Measurements from ENCODE around the gene CD300H. TPM values are rescaled to one million over a fixed set of nuclear protein-coding genes. Genes with fewer than 3 reads are reported as not detected.

CD300H gene
- polyA plus RNA-seq (2012; ENCODE audit: missing spikeins) = not detected

- no peak for FAIRE-seq
- no peak for TF ChIP-seq POLR2AphosphoS5 (IDR thresholded peaks at IDR 0.05; ENCODE audit: low read depth, low read length)
- TF ChIP-seq POLR2A (IDR thresholded peaks at IDR 0.05; ENCODE audit: low read depth, low read length) = no peak
- no peak for TF ChIP-seq TAF1 (IDR thresholded peaks at IDR 0.05; ENCODE audit: borderline replicate concordance, low read depth, low read length)
- no peak for DNase-seq (ENCODE audit: insufficient read length)
Observed at GRCh38 chr17:74567397-74567796, at the start of gene CD300H. Gene CD300H, minus strand, starts transcription at chr17:74567509.

- TF ChIP-seq TAF1 (IDR thresholded peaks at IDR 0.05; ENCODE audit: borderline replicate concordance, low read depth, low read length) (no peak), POLR2A (IDR thresholded peaks at IDR 0.05; ENCODE audit: low read depth, low read length) (no peak), POLR2AphosphoS5 (IDR thresholded peaks at IDR 0.05; ENCODE audit: low read depth, low read length) (no peak)
- DNase-seq (ENCODE audit: insufficient read length) = no peak
- no peak for FAIRE-seq
Observed at GRCh38 chr17:74616696-74617095, 49.4 kb upstream of the CD300H start.

GRCh38 chr17:74612046-74612445, 44.7 kb upstream of the CD300H start:
- no peak for FAIRE-seq
- TF ChIP-seq TAF1 (IDR thresholded peaks at IDR 0.05; ENCODE audit: borderline replicate concordance, low read depth, low read length) = no peak
- no peak for TF ChIP-seq POLR2AphosphoS5 (IDR thresholded peaks at IDR 0.05; ENCODE audit: low read depth, low read length)
- no peak for TF ChIP-seq POLR2A (IDR thresholded peaks at IDR 0.05; ENCODE audit: low read depth, low read length)
- DNase-seq (ENCODE audit: insufficient read length) = no peak

GRCh38 chr17:74610108-74610507, 42.8 kb upstream of the CD300H start:
- TF ChIP-seq POLR2A (IDR thresholded peaks at IDR 0.05; ENCODE audit: low read depth, low read length) = no peak
- no peak for TF ChIP-seq TAF1 (IDR thresholded peaks at IDR 0.05; ENCODE audit: borderline replicate concordance, low read depth, low read length)
- no peak for TF ChIP-seq POLR2AphosphoS5 (IDR thresholded peaks at IDR 0.05; ENCODE audit: low read depth, low read length)
- FAIRE-seq = no peak
- DNase-seq (ENCODE audit: insufficient read length) = no peak

GRCh38 chr17:74608511-74608910, 41.2 kb upstream of the CD300H start:
- DNase-seq (ENCODE audit: insufficient read length) (no peak), FAIRE-seq (no peak)
- TF ChIP-seq TAF1 (IDR thresholded peaks at IDR 0.05; ENCODE audit: borderline replicate concordance, low read depth, low read length) = no peak
- no peak for TF ChIP-seq POLR2AphosphoS5 (IDR thresholded peaks at IDR 0.05; ENCODE audit: low read depth, low read length)
- TF ChIP-seq POLR2A (IDR thresholded peaks at IDR 0.05; ENCODE audit: low read depth, low read length) = no peak

- no peak for TF ChIP-seq POLR2A (IDR thresholded peaks at IDR 0.05; ENCODE audit: low read depth, low read length)
- no peak for TF ChIP-seq POLR2AphosphoS5 (IDR thresholded peaks at IDR 0.05; ENCODE audit: low read depth, low read length)
- no peak for DNase-seq (ENCODE audit: insufficient read length)
- FAIRE-seq = no peak
Observed at GRCh38 chr17:74607221-74607620, 39.9 kb upstream of the CD300H start.

GRCh38 chr17:74606050-74606449, 38.7 kb upstream of the CD300H start:
- DNase-seq (ENCODE audit: insufficient read length) = no peak
- TF ChIP-seq TAF1 (IDR thresholded peaks at IDR 0.05; ENCODE audit: borderline replicate concordance, low read depth, low read length) (no peak), POLR2AphosphoS5 (IDR thresholded peaks at IDR 0.05; ENCODE audit: low read depth, low read length) (no peak), POLR2A (IDR thresholded peaks at IDR 0.05; ENCODE audit: low read depth, low read length) (no peak)
- FAIRE-seq = no peak

GRCh38 chr17:74605361-74605760, 38.1 kb upstream of the CD300H start:
- TF ChIP-seq POLR2AphosphoS5 (IDR thresholded peaks at IDR 0.05; ENCODE audit: low read depth, low read length) = no peak
- no peak for TF ChIP-seq TAF1 (IDR thresholded peaks at IDR 0.05; ENCODE audit: borderline replicate concordance, low read depth, low read length)
- no peak for TF ChIP-seq POLR2A (IDR thresholded peaks at IDR 0.05; ENCODE audit: low read depth, low read length)
- FAIRE-seq (no peak), DNase-seq (ENCODE audit: insufficient read length) (no peak)

GRCh38 chr17:74604761-74605160, 37.5 kb upstream of the CD300H start:
- no peak for DNase-seq (ENCODE audit: insufficient read length)
- FAIRE-seq = no peak
- TF ChIP-seq TAF1 (IDR thresholded peaks at IDR 0.05; ENCODE audit: borderline replicate concordance, low read depth, low read length) = no peak
- no peak for TF ChIP-seq POLR2A (IDR thresholded peaks at IDR 0.05; ENCODE audit: low read depth, low read length)
- TF ChIP-seq POLR2AphosphoS5 (IDR thresholded peaks at IDR 0.05; ENCODE audit: low read depth, low read length) = no peak

- DNase-seq (ENCODE audit: insufficient read length) (no peak), FAIRE-seq (no peak)
- no peak for TF ChIP-seq TAF1 (IDR thresholded peaks at IDR 0.05; ENCODE audit: borderline replicate concordance, low read depth, low read length)
- no peak for TF ChIP-seq POLR2AphosphoS5 (IDR thresholded peaks at IDR 0.05; ENCODE audit: low read depth, low read length)
- TF ChIP-seq POLR2A (IDR thresholded peaks at IDR 0.05; ENCODE audit: low read depth, low read length) = no peak
Observed at GRCh38 chr17:74604200-74604599, 36.9 kb upstream of the CD300H start.

- FAIRE-seq (no peak), DNase-seq (ENCODE audit: insufficient read length) (no peak)
- TF ChIP-seq POLR2A (IDR thresholded peaks at IDR 0.05; ENCODE audit: low read depth, low read length) = no peak
- no peak for TF ChIP-seq POLR2AphosphoS5 (IDR thresholded peaks at IDR 0.05; ENCODE audit: low read depth, low read length)
- TF ChIP-seq TAF1 (IDR thresholded peaks at IDR 0.05; ENCODE audit: borderline replicate concordance, low read depth, low read length) = no peak
Observed at GRCh38 chr17:74603746-74604145, 36.4 kb upstream of the CD300H start.

- DNase-seq (ENCODE audit: insufficient read length) = no peak
- no peak for TF ChIP-seq POLR2A (IDR thresholded peaks at IDR 0.05; ENCODE audit: low read depth, low read length)
- TF ChIP-seq TAF1 (IDR thresholded peaks at IDR 0.05; ENCODE audit: borderline replicate concordance, low read depth, low read length) = no peak
- no peak for TF ChIP-seq POLR2AphosphoS5 (IDR thresholded peaks at IDR 0.05; ENCODE audit: low read depth, low read length)
- no peak for FAIRE-seq
Observed at GRCh38 chr17:74603037-74603635, 35.8 kb upstream of the CD300H start.

All from GM12892 (cell line).